Activated T-cell treated with anti-CD3 and anti-CD28 coated beads, Interleukin-2, amount 50 U/mL, for 24 hours (primary cell): ENCODE measurements around the gene PABPN1L.
A peak's percentile ranks its signal among the peaks of the same experiment; 100 is the strongest.

ENCODE experiments used
- DNase-seq: peaks from one replicate; pipeline ENCODE4 v3.0.0-alpha.2; 2020
- H3K27ac Mint-ChIP-seq: 2 replicates; pipeline ENCODE4 v1.8.0; 2020; ENCODE audit warnings: mild to moderate bottlenecking, mixed read lengths
- H3K27me3 Mint-ChIP-seq: 2 replicates; pipeline ENCODE4 v1.8.0; 2020; ENCODE audit warnings: mixed read lengths
- H3K36me3 Mint-ChIP-seq: 2 replicates; pipeline ENCODE4 v1.8.0; 2020; ENCODE audit warnings: low read depth, mixed read lengths
- H3K4me1 Mint-ChIP-seq: 2 replicates; pipeline ENCODE4 v1.8.0; 2020; ENCODE audit warnings: low read depth, mixed read lengths
- H3K4me3 Mint-ChIP-seq: 2 replicates; pipeline ENCODE4 v1.8.0; 2020; ENCODE audit warnings: mild to moderate bottlenecking, moderate library complexity, mixed read lengths
- H3K9me3 Mint-ChIP-seq: 2 replicates; pipeline ENCODE4 v1.8.0; 2020; ENCODE audit warnings: mixed read lengths

The PABPN1L gene

DNA sequence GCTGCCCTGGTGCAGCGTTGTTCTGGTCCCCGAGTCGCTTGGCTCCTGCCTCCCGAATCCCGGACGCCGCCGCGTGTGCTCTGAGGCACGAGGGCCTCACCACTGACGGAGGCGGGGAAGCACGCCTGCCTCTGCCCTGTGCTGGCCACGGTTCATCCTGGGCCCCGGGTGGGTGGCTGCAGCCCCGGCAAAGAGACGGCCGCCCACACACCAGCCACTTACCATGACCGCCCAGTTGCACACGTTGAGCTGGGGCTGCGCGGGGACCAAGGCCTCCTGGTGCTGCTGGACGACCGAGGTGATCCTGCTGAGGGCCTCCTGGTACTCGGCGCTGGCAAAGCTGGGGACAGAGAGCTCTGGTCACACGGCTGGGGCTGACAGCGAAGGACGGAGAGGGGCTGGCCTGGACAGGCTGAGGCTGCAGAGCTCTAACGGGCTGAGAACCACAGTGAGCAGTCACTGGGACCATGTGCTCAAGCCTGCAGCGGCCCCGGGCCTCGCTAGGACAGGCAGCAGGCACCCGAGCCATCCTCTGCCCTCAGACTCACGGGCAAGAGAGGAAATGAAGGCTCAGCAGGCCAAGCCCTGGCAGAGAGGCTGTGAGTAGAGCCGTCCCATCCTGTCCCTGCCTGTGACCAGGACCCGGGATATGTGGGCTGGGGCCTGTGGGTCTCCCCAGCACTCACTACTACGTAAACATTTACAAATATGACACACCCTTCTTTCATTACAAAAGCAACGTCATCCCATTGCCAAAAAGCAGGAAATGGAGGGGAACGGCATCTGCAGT, 48.5 kb downstream of the PABPN1L start:
- H3K36me3 Mint-ChIP-seq = peaks cover 4% of the 10 kb centered on the region
- H3K4me3 Mint-ChIP-seq = no peak overlapping the region
- DNase-seq = no peak
- H3K4me1 Mint-ChIP-seq = peaks cover 4% of the 10 kb centered on the region
- H3K9me3 Mint-ChIP-seq = no peaks in the 10 kb centered on the region
- H3K27ac Mint-ChIP-seq = peak overlapping the region; percentile 26
- no peaks in the 10 kb centered on the region for H3K27me3 Mint-ChIP-seq

DNA sequence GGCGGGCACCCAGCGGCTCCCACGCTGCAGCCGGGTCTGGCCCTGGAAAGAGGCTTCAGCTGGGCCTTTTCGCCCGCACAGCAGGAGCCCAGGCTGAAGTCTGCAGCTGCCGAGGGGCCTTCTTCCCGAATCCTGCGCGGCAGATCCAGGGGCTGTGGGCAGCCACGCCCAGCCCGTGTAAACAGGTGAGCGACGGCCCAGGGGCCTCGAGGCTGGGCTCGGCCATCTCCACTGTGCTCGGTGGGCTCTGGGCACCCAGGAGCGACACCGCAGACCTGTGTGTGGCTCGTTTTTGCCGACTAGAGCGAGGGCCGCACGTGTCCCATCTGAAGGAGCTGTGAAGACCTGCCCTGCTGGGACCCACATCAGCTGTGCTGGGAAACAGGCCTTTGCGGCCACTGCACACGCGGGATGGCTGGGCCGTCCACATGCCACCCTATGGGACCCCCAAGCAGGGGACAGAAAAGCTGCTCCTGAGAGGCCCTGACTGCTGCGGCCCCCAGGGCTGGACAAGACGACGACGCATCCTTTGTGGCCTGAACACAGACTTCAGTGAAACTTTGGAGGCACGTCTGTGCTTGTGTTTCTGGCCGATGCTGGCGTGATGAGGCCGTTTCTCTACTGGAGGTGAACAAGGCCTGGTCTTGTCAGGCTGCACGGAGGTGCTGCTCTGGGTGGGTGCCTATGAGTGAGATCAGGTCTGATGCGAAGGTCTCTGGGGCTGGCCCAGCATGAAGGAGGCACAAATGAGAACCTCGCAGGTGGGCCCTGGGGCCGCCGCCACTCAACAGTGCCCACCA, 49.5 kb downstream of the PABPN1L start:
- no peak for DNase-seq
- no peak overlapping the region for H3K27ac Mint-ChIP-seq
- no peaks in the 10 kb centered on the region for H3K9me3 Mint-ChIP-seq
- no peaks in the 10 kb centered on the region for H3K27me3 Mint-ChIP-seq
- no peak overlapping the region for H3K4me3 Mint-ChIP-seq
- H3K4me1 Mint-ChIP-seq = peaks cover 10% of the 10 kb centered on the region
- peaks cover 1% of the 10 kb centered on the region for H3K36me3 Mint-ChIP-seq

DNA sequence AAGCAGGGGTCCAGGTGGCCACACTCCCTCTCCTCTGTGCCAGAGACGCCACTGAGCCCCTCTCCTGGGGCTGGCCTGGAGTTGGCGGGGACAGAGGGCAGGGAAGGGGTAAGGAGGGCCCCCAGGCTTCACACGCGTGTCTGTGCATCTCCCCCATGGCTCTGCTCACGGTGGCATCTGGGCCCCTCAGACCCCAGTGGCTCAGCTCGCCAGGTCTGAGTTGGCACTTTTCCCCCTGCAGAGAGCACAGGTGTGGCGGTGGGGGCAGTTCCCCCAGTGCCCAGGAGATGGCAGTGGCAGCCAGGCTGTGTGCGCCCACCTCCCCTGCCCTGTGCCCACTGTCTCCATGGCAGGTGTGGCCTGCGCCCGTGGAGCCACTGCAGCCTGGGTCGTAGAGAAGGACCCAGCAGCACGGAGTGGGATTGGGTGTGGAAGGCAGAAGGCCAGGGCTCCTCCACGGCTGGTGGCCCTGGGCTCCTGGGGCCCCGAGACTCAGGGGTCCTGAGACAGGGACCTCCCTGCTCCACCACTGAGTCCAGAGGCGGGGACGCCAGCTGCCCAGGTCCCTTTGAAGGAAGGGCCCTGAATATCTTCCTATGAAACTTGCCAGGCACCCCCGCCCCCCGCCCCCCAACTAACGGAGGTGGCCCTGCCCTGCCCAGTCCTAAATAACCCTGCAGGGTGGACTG, 50.4 kb downstream of the PABPN1L start:
- Mint-ChIP-seq H3K4me3 (no peak overlapping the region), H3K27ac (no peak overlapping the region), H3K27me3 (no peaks in the 10 kb centered on the region), H3K9me3 (no peaks in the 10 kb centered on the region), H3K4me1 (peaks cover 11% of the 10 kb centered on the region), H3K36me3 (peaks cover 3% of the 10 kb centered on the region)
- peak; percentile 79 for DNase-seq

DNA sequence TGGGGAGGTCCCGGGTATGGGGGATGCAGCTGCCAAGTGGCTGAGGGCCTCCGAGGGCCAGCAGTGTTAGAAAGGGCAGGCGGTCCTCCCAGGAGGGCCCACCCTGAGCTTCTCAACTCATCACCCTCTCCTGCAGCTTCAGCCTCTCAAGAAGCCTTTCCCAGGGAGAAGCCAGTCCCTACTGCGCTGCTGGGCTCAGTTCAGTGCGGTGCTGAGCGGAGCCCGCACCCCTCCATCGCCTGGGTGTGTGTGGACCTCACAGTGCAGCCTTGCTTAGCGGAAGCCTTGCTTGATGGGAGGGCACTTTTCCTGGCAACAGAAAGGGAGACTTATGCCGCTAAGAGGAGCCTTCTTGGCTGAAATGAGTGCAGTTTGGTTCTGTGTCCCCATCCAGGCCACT, 51.2 kb downstream of the PABPN1L start:
- no peak overlapping the region for H3K27ac Mint-ChIP-seq
- no peaks in the 10 kb centered on the region for H3K27me3 Mint-ChIP-seq
- H3K4me1 Mint-ChIP-seq = peaks cover 12% of the 10 kb centered on the region
- no peak overlapping the region for H3K4me3 Mint-ChIP-seq
- H3K36me3 Mint-ChIP-seq = peaks cover 11% of the 10 kb centered on the region
- no peak for DNase-seq
- no peaks in the 10 kb centered on the region for H3K9me3 Mint-ChIP-seq

GRCh38 chr16:88814144-88814502, 52.3 kb downstream of the PABPN1L start:
- DNase-seq = no peak
- Mint-ChIP-seq H3K36me3 (peaks cover 22% of the 10 kb centered on the region), H3K27me3 (no peaks in the 10 kb centered on the region), H3K4me1 (peaks cover 22% of the 10 kb centered on the region), H3K9me3 (no peaks in the 10 kb centered on the region), H3K27ac (peak overlapping the region; percentile 41), H3K4me3 (peak overlapping the region; percentile 23)
